Adipose tissue (tissue), 3 donors: ENCODE results near the gene RGS13. TPM values are rescaled to one million over a fixed set of nuclear protein-coding genes. Genes with fewer than 3 reads are reported as not detected.
"Not testable (repeated sequence)": the region's sequence is repeated elsewhere in the genome, so short reads cannot be mapped to it uniquely, and the experiment has no call there.

Source experiments
- H3K27ac ChIP-seq: one replicate; pipeline ENCODE4 v1.5.1; 2013; ENCODE audit warnings: low read depth, low read length
- WGBS, 3 donors: extraction: QIAGEN DNeasy Blood & Tissue Kit; methylation state at CpG; one replicate each; pipeline ENCODE4 v1.1.7; 2013; 5-methylcytosine and 5-hydroxymethylcytosine counted together
- polyA plus RNA-seq, 3 donors: library from polyadenylated mRNA; stranded (reverse); fragments of 200-250 nt; gene quantifications; one replicate each; pipeline ENCODE4 v1.2.3, GENCODE V29; 2013
- donor health status: healthy with polysubstance abuse.
- donor health status: Bipolar disorder and iron deficiency.
- donor health status: healthy.

The RGS13 gene
- polyA plus RNA-seq, 3 donors: 0.05 to 0.45 (median 0.37) TPM

- no peak overlapping the region for H3K27ac ChIP-seq
- WGBS, 3 donors: 87 to 100% (median 88%) methylated on average over 1 of the region's 1 CpG
These were observed 22.3 kb downstream of the RGS13 start for GRCh38 chr1:192658255-192658654.

GRCh38 chr1:192660613-192661012, 24.7 kb downstream of the RGS13 start:
- 85 to 95% (median 90%) methylated on average over 3 of the region's 3 CpGs for WGBS, 3 donors
- H3K27ac ChIP-seq: no peak overlapping the region

GRCh38 chr1:192668409-192668983, 32.5 kb downstream of the RGS13 start:
- WGBS, 3 donors: 74 to 89% (median 80%) methylated on average over 5 of the region's 5 CpGs
- no peak overlapping the region for H3K27ac ChIP-seq

GRCh38 chr1:192669174-192669573, 33.2 kb downstream of the RGS13 start:
- no peak overlapping the region for H3K27ac ChIP-seq
- 90 to 95% (median 94%) methylated on average over 1 of the region's 1 CpG for WGBS, 3 donors

- WGBS, 3 donors: 40 to 80% (median 69%) methylated on average over 1 of the region's 1 CpG
These were observed 39.8 kb downstream of the RGS13 start for GRCh38 chr1:192675716-192676115.

GRCh38 chr1:192678099-192678498, 42.2 kb downstream of the RGS13 start:
- no peak overlapping the region for H3K27ac ChIP-seq

More at GRCh38 chr1:192675716-192676115, 39.8 kb downstream of the RGS13 start:
- no peak overlapping the region for H3K27ac ChIP-seq

GRCh38 chr1:192682335-192682734, 46.4 kb downstream of the RGS13 start:
- whole genome bisulfite sequencing, 3 donors: 63 to 81% (median 77%) methylated on average over 1 of the region's 1 CpG
- H3K27ac ChIP-seq: no peak overlapping the region

- H3K27ac ChIP-seq: not testable (repeated sequence)
- 95 to 98% (median 95%) methylated on average over 4 of the region's 4 CpGs for WGBS, 3 donors
These were observed 47.1 kb downstream of the RGS13 start for GRCh38 chr1:192683081-192683480.

- no peak overlapping the region for H3K27ac ChIP-seq
These were observed 53.5 kb downstream of the RGS13 start for GRCh38 chr1:192689459-192689858.

- H3K27ac ChIP-seq: no peak overlapping the region
- WGBS, 3 donors: 19 to 75% (median 64%) methylated on average over 1 of the region's 1 CpG
These were observed 55.1 kb downstream of the RGS13 start for GRCh38 chr1:192691041-192691440.

GRCh38 chr1:192696082-192696481, 60.1 kb downstream of the RGS13 start:
- 87 to 93% (median 89%) methylated on average over 2 of the region's 2 CpGs for WGBS, 3 donors
- no peak overlapping the region for H3K27ac ChIP-seq

- no peak overlapping the region for H3K27ac ChIP-seq
- WGBS, 3 donors: 77 to 82% (median 78%) methylated on average over 2 of the region's 2 CpGs
These were observed 61.8 kb downstream of the RGS13 start for GRCh38 chr1:192697771-192698170.

- H3K27ac ChIP-seq: no peak overlapping the region
- 91 to 92% (median 92%) methylated on average over 11 of the region's 11 CpGs for WGBS, 3 donors
These were observed 62.8 kb downstream of the RGS13 start for GRCh38 chr1:192698731-192699130.

GRCh38 chr1:192700834-192701271, 64.9 kb downstream of the RGS13 start:
- no peak overlapping the region for H3K27ac ChIP-seq

GRCh38 chr1:192702212-192702902, 66.4 kb downstream of the RGS13 start:
- WGBS, 3 donors: 57 to 58% (median 57%) methylated on average over 4 of the region's 4 CpGs

GRCh38 chr1:192703283-192704206, 67.6 kb downstream of the RGS13 start:
- H3K27ac ChIP-seq: no peak overlapping the region
- WGBS, 3 donors: 87 to 90% (median 88%) methylated on average over 5 of the region's 5 CpGs

More at GRCh38 chr1:192702212-192702902, 66.4 kb downstream of the RGS13 start:
- H3K27ac ChIP-seq: no peak overlapping the region

GRCh38 chr1:192705510-192705909, 69.6 kb downstream of the RGS13 start:
- WGBS, 3 donors: 89 to 99% (median 92%) methylated on average over 2 of the region's 2 CpGs
- no peak overlapping the region for H3K27ac ChIP-seq

- WGBS, 3 donors: 87 to 91% (median 91%) methylated on average over 2 of the region's 2 CpGs
- no peak overlapping the region for H3K27ac ChIP-seq
These were observed 71.0 kb downstream of the RGS13 start for GRCh38 chr1:192706936-192707335.

GRCh38 chr1:192707978-192708547, 72.1 kb downstream of the RGS13 start:
- WGBS, 3 donors: 77 to 87% (median 84%) methylated on average over 3 of the region's 3 CpGs
- H3K27ac ChIP-seq: no peak overlapping the region
